ENCODE data around the gene CMTM2.

Gene CMTM2, protein sequence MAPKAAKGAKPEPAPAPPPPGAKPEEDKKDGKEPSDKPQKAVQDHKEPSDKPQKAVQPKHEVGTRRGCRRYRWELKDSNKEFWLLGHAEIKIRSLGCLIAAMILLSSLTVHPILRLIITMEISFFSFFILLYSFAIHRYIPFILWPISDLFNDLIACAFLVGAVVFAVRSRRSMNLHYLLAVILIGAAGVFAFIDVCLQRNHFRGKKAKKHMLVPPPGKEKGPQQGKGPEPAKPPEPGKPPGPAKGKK

DNA sequence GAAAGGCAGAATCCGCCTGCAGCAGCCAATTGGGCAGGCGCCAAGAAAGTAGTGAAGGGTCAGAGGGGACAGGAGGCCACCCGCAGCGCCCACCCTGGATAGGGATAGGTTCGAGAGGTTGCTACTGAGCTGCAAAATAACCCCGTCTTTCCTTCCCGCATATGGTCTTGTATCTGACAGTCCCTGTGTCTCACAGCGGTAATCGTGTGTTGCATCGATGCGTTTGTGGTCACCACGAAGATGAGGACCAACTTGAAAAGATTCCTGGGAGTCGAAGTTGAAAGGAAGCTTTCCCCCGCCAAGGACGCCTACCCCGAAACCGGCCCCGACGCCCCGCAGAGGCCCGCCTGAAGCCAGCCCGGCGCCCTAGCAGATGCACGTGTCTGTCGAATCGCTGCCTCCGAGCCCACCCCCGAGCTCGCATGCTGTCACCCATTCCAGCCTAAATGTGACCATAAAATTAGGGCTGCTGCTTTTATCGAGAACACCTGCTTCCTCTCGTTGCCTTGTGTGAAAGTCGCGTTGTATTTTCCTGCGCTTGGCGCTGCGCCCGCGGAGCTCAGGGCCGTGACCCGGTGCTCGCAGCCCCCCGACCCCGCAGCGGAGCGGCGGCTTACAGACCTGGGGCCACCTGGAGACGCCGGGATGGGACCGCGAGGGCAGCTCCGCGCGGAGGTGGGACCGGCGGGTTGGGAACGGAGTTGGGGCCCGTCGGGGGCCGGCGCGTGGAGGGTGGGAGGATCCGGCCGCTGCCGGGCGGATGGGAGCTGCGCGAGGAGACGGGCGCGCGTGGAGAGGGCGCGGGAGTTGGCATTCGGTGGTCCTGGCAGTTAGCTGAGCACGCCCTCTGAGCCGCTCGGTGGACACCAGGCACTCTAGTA is at the start of gene CMTM2:
CMTM2 (plus strand) TSS at position 813 of the 881 bp plus-strand sequence. CDS start 145 bp downstream, outside the sequence.
- Mint-ChIP-seq H3K27me3 (peaks cover 37% of the 10 kb centered on the region), H3K36me3 (ENCODE audit: low read depth) (no peaks in the 10 kb centered on the region), H3K4me3 (peak within 1 kb of the TSS; percentile 48), H3K27ac (no peak within 1 kb of the TSS), H3K4me1 (ENCODE audit: low read depth) (peaks cover 6% of the 10 kb centered on the region), H3K9me3 (no peaks in the 10 kb centered on the region)

DNA sequence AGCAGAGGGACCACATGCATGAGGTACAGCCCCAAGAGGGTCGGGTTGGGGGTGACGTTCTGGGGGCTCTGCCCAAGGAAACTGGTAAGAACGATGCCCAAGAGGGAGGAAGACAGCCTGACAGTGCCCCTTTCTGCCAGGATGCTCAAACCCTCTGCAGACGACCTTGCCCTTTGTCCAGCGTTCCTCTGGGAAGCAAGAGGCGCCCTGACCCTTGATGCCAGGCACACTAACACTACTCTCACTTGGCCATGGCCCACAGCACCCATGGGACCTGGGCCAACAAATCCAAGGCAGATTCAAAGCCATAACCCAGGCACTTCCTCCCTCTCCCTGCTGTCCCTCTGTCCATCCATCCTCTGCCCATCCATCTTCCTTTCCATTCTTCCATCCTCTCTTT is 49.8 kb upstream of the CMTM2 start:
- Mint-ChIP-seq H3K36me3 (ENCODE audit: low read depth) (peaks cover 9% of the 10 kb centered on the region), H3K4me3 (no peak overlapping the region), H3K27ac (no peak overlapping the region), H3K27me3 (no peaks in the 10 kb centered on the region), H3K4me1 (ENCODE audit: low read depth) (peaks cover 35% of the 10 kb centered on the region), H3K9me3 (no peaks in the 10 kb centered on the region)

DNA sequence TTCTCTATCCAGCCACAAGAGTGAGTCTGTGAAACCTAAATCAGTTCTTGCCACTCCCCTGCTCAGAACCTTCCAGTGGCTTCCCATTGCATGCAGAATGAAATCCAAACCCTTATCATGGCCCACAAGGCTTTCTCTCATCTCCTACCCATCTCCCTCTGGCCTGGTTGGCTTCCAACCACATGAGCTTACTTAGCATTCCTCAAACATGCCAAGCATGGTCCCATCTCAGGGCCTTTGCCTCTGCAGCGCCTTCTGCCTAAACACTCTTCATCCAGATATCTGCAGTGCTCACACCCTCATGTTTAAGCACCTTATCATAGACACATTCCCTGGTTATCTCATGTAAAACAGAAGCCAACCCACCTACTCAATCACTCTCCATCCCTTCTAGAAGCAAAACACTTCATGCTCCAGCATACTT is 44.9 kb upstream of the CMTM2 start:
- Mint-ChIP-seq H3K27me3 (no peaks in the 10 kb centered on the region), H3K4me1 (ENCODE audit: low read depth) (peaks cover 15% of the 10 kb centered on the region), H3K36me3 (ENCODE audit: low read depth) (peaks cover 5% of the 10 kb centered on the region), H3K27ac (no peak overlapping the region), H3K9me3 (no peaks in the 10 kb centered on the region), H3K4me3 (no peak overlapping the region)

DNA sequence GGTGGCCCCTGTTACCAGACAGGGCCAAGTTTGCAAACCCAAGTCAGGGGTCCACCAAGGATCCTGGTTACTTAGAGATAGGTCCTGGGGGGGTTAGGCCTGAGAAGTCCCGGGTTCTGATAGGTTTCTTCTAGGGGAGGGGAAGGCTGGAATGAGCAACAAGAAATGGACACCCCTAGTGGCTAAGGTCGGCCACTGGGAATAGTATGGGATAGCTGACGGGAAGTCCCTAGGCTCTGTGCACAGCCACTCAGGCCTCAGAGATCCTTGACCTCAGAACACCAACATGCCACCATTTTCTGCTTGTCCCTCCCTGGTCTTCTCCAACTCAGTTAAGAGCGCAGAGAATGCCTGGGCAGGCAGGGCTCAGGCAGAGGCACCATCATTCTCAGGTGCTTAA is 42.7 kb upstream of the CMTM2 start:
- H3K27ac Mint-ChIP-seq, result no peak overlapping the region
- H3K36me3 Mint-ChIP-seq (ENCODE audit: low read depth), result no peaks in the 10 kb centered on the region
- H3K4me1 Mint-ChIP-seq (ENCODE audit: low read depth), result peaks cover 10% of the 10 kb centered on the region
- no peak overlapping the region for H3K4me3 Mint-ChIP-seq
- H3K27me3 Mint-ChIP-seq, result no peaks in the 10 kb centered on the region
- no peaks in the 10 kb centered on the region for H3K9me3 Mint-ChIP-seq

DNA sequence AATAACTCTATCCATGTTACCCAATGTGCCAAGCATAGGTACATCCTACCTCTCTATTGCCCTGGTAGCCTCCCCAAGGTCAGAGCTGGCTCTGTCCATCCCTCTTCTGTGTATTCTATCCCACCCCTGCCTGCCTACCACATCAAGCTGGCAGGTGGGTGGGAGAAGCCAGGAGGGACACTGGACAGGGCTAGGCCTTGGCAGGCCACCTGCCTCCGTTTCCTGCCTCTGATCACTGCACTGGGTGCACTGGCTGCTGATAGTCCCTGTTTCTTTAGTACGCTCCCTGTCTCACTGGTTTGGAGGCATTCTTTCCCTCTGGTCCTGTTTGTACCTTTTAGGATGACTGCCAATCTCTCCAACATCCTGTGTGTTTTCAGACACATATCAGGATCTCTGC is 42.0 kb upstream of the CMTM2 start:
- Mint-ChIP-seq H3K27ac (no peak overlapping the region), H3K4me3 (no peak overlapping the region), H3K36me3 (ENCODE audit: low read depth) (no peaks in the 10 kb centered on the region), H3K27me3 (no peaks in the 10 kb centered on the region), H3K4me1 (ENCODE audit: low read depth) (peaks cover 10% of the 10 kb centered on the region), H3K9me3 (no peaks in the 10 kb centered on the region)

DNA sequence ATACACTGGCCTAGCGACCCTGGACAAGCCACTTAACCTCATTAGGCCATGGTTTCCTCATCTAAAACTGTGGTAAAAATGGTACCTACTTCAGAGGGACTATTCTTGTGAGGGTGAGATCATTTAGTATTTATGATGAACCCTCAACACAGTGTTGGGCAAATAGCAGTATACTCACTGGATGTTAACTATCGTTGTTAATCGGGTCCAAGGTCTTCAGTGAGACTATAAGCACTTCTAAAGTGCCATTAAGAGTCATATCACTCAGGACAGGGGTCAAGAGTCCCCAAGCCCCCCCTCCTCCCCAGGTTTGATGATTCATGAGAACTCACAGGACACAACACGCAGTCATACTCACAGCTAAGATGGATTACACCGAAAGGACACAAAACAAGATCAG is 40.4 kb upstream of the CMTM2 start:
- Mint-ChIP-seq H3K27me3 (no peaks in the 10 kb centered on the region), H3K4me3 (no peak overlapping the region), H3K36me3 (ENCODE audit: low read depth) (no peaks in the 10 kb centered on the region), H3K27ac (no peak overlapping the region), H3K9me3 (no peaks in the 10 kb centered on the region), H3K4me1 (ENCODE audit: low read depth) (peaks cover 11% of the 10 kb centered on the region)

DNA sequence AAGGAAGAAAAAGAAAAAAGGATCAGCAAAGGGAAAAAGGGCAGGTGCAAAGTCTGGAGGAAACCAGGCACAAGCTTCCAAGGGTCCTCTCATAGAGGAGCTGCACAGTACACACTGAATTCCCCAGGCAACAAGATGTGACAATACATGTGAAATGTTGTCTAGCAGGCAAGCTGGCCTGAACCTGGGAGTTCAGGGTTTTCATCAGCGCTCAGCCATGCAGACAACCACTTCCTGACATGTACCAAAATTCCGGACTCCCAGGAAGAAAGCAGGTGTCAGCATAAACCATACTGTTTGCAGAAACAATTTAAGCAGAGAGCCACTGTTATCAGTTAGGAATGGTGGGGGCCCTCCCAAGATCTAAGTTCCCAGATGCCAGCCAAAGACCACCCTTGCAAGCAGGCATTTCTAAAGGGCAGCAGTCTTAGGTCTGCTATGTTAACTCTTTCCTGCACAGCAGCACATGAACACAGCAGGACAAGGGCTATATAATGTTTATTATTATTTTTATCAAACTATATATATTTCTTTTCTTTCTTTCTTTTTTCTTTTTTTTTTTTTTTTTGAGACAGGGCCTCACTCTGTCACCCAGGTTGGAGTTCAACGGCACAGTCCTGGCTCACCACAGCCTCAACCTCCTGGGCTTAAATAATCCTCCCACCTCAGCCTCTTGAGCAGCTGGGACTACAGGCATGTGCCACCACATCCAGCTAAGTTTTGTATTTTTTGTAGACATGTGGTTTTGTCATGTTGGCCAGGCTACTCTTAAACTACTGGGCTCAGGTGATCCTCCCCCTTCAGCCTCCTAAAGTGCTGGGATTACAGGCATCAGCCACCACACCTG is 39.4 kb upstream of the CMTM2 start:
- Mint-ChIP-seq H3K36me3 (ENCODE audit: low read depth) (no peaks in the 10 kb centered on the region), H3K4me3 (no peak overlapping the region)

DNA sequence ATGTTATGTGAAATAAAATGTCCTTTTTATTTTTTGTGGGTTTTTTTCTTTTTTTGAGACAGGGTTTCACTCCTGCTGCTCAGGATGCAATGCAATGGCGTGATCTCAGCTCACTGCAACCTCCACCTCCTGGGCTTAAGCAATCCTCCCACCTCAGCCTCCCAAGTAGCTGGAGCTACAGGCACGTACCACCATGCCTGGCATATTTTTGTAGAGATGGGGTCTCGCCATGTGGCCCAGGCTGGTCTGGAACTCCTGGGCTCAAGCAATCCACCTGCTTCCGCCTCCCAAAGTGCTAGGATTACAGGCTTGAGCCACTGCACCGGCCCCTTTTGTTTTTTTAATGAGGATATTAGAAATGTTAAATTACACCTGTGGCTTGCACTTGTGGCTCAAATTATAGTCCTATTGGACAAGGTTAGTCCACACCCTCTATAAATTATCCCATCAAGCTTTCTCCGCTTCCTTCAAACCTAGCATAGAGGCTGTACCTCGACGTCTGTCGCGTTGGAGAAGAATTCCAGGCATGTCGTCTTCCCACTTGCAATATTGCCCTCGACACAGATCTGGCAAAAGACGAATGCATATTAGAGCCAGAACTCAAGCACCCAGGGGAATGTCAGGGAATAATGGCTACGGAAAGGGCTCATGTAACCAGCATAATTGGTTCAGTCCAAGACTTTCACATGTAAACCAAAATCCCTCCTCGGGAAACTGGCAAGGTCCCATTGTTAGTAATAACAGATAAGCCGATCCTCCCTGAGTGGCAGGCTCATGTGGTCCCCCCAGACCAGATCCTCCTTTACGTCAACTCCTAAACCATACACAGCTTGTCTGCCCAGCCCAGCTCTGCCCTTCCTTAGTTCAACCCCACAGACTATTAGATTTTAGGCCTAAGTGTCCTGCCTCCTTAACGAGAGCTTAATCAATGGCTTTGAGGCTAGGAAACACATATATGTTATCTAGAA is 37.6 kb upstream of the CMTM2 start:
- H3K27ac Mint-ChIP-seq, result no peak overlapping the region
- H3K4me3 Mint-ChIP-seq, result no peak overlapping the region
- H3K4me1 Mint-ChIP-seq (ENCODE audit: low read depth), result peaks cover 27% of the 10 kb centered on the region
- H3K27me3 Mint-ChIP-seq, result no peaks in the 10 kb centered on the region
- H3K36me3 Mint-ChIP-seq (ENCODE audit: low read depth), result no peaks in the 10 kb centered on the region
- H3K9me3 Mint-ChIP-seq, result no peaks in the 10 kb centered on the region

More for the DNA sequence above, 39.4 kb upstream of the CMTM2 start:
- peaks cover 20% of the 10 kb centered on the region for H3K4me1 Mint-ChIP-seq (ENCODE audit: low read depth)
- H3K9me3 Mint-ChIP-seq, result no peaks in the 10 kb centered on the region
- H3K27me3 Mint-ChIP-seq, result no peaks in the 10 kb centered on the region
- peak overlapping the region; percentile 47 for H3K27ac Mint-ChIP-seq

DNA sequence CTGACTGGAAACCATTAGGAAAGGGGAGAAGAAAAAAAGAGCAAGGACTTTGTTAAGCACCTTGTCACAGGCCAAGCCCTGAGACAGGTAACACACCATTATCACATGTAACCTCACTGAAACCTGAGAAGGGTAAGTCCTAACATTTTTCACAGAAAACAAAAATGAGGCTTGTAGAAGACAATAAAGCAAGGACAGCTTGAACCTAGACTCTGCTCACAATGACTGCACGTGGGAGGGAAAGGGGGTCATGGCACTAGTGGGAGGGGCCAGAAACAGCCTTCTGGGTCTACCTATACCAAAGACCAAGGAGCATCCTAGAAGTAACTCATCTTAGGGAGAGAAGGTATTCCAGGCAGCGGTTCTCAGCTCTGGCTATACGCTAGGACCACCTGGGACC is 36.9 kb upstream of the CMTM2 start:
- Mint-ChIP-seq H3K36me3 (ENCODE audit: low read depth) (no peaks in the 10 kb centered on the region), H3K27me3 (no peaks in the 10 kb centered on the region), H3K9me3 (no peaks in the 10 kb centered on the region), H3K4me3 (no peak overlapping the region), H3K4me1 (ENCODE audit: low read depth) (peaks cover 34% of the 10 kb centered on the region), H3K27ac (no peak overlapping the region)

DNA sequence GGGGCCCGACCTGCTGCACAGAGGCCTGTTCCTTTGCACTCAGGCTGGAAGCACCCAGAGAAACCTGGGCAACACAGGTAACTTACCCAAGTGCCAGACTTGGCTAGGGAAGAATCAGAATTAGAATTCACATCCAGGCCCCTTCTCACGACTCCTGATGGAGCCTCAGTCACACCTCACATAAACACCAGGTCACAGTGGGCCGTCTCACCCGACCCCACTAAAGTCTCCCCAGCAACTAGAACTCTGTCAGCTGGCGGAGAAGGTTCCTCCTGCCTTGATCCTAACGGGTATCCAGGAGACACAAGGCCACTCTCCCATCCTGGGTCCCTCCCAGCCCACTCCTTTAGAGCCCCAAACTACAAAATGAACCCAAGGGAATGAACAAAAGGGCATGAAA is 35.7 kb upstream of the CMTM2 start:
- Mint-ChIP-seq H3K27ac (peak overlapping the region; percentile 73), H3K4me3 (no peak overlapping the region), H3K27me3 (no peaks in the 10 kb centered on the region), H3K9me3 (no peaks in the 10 kb centered on the region), H3K36me3 (ENCODE audit: low read depth) (no peaks in the 10 kb centered on the region), H3K4me1 (ENCODE audit: low read depth) (peaks cover 44% of the 10 kb centered on the region)

DNA sequence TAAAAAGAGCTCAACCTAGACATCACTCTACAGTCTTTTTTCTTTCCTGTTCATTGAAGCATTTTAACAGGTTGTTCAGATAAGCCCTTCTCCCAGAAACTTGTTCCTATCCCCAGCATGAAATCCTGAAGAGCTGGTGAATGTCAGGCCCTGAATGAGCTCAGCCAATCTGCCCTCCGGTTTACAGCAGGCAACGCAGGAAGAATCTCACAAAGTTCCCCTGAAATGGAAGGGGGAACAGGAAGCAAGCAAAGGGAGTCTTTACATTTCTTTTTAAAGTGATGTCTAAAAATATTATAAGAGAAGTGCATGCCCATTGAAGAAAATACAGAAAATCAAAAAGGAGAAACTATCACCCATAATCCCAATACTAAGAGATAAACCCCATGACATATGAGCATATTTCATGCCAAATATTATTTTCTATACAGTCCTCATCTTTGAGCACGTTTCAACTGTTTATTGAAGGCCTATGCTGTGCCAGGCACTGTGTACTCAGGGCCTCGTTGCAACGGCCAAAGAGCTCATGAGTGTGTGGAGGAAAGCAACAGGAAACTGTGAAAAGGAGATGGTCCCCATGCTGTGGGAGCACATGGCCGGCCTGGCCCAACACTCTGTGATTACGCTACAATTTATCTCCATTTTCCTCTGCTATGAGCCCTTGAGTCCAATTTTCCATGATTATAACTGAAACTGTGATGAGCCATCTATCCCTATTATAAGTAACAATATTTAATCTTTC is 35.1 kb upstream of the CMTM2 start:
- Mint-ChIP-seq H3K9me3 (no peaks in the 10 kb centered on the region), H3K4me3 (no peak overlapping the region), H3K4me1 (ENCODE audit: low read depth) (peaks cover 47% of the 10 kb centered on the region), H3K27me3 (no peaks in the 10 kb centered on the region), H3K27ac (peak overlapping the region; percentile 73), H3K36me3 (ENCODE audit: low read depth) (no peaks in the 10 kb centered on the region)

DNA sequence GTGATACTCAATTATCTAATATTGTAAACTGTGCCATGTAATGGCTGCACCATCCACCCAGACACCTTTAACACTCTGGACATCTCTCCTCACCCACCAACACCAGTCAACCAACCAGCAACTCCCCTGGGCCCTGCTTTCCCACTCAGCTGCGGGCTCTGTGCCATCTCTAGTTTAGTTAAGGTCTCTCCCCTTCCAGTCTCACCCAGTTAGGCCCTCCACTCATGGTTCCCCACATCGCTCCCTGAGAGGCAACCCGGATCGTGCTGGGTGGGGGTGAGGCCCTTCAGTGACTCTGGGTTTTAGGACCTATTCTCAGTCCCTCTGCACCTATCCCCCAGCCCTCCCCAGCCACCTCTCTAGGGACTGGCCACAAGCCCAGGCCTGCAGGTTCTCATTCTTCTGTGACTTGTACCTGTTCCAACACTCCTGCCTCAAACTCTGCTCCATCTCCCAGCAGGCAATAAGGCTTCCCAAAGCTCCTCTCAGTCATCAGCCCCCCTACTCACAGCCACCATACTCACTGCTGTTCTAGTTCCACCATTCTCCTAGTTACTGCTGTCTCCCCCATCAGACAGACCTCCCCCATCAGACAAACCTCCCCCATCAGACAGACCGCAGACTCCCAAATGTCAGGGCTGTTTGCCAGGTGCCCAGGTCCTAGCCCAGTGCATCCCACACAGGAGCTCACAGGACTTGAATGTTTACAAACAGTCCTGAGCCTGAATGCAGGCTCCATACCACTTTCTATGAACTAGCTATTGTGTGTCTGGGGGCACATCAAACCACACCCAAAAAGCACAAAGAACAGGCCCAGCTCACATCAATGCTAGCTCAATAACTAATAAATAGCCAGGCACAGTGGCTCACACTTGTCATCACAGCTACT is 31.9 kb upstream of the CMTM2 start:
- Mint-ChIP-seq H3K27ac (peak overlapping the region; percentile 34), H3K4me3 (no peak overlapping the region), H3K9me3 (no peaks in the 10 kb centered on the region), H3K36me3 (ENCODE audit: low read depth) (peaks cover 2% of the 10 kb centered on the region), H3K4me1 (ENCODE audit: low read depth) (peaks cover 67% of the 10 kb centered on the region), H3K27me3 (no peaks in the 10 kb centered on the region)

DNA sequence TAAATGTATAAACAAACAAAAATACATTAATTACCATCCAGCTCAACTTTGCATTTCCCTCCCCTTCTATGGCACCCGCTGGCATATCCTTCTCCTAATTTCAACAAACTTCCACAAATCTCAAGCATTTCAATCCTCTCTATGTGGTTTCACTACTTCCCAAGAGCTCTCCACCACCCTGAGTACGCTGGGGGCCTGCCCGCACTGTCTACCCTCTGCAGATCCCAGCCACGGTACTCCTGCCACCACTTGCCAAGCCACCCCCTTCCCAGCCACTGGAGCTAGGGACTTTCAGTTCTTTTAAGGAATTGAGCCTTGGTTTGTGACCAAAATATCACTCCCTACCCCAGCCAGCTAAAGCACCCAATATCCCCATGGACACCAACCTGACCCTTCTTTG is 31.2 kb upstream of the CMTM2 start:
- no peaks in the 10 kb centered on the region for H3K27me3 Mint-ChIP-seq
- H3K27ac Mint-ChIP-seq, result peak overlapping the region; percentile 89
- H3K4me3 Mint-ChIP-seq, result no peak overlapping the region
- H3K9me3 Mint-ChIP-seq, result no peaks in the 10 kb centered on the region
- peaks cover 4% of the 10 kb centered on the region for H3K36me3 Mint-ChIP-seq (ENCODE audit: low read depth)
- H3K4me1 Mint-ChIP-seq (ENCODE audit: low read depth), result peaks cover 73% of the 10 kb centered on the region

All from stimulated activated naive CD8-positive, alpha-beta T cell treated with anti-CD3 and anti-CD28 coated beads, Interleukin-15, Interleukin-2, amounts not matched to agents 100 ng/mL and 50 ng/mL, for 24 hours (primary cell).